Nephron progenitor cell (in vitro differentiated cells): ENCODE data around the gene SLC25A17.
"Not testable (repeated sequence)": the region's sequence is repeated elsewhere in the genome, so short reads cannot be mapped to it uniquely, and the experiment has no call there.

ENCODE experiments used
- DNase-seq: peaks from one replicate; pipeline ENCODE4 v3.0.0; 2021
- H3K27ac Mint-ChIP-seq: 2 replicates; pipeline ENCODE4 v1.8.0; 2021; ENCODE audit warnings: mild to moderate bottlenecking, moderate library complexity, mixed read lengths
- H3K27me3 Mint-ChIP-seq: 2 replicates; pipeline ENCODE4 v1.8.0; 2021; ENCODE audit warnings: mild to moderate bottlenecking, low read depth, mixed read lengths; ENCODE audit not compliant: poor library complexity
- H3K36me3 Mint-ChIP-seq: 2 replicates; pipeline ENCODE4 v1.8.0; 2021; ENCODE audit warnings: low read depth, mixed read lengths
- H3K4me1 Mint-ChIP-seq: 2 replicates; pipeline ENCODE4 v1.8.0; 2021; ENCODE audit warnings: mixed read lengths
- H3K4me3 Mint-ChIP-seq: 2 replicates; pipeline ENCODE4 v1.8.0; 2021; ENCODE audit warnings: mild to moderate bottlenecking, moderate library complexity, mixed read lengths
- H3K9me3 Mint-ChIP-seq: 2 replicates; pipeline ENCODE4 v1.8.0; 2021; ENCODE audit warnings: mild to moderate bottlenecking, moderate library complexity, mixed read lengths
- CTCF ChIP-seq: fragments of 200-600 bp; sonication (generic); IDR thresholded peaks from 2 replicates; pipeline ENCODE4 v1.5.0; 2021; ENCODE audit warnings: antibody characterized with exemption

The SLC25A17 gene

DNA sequence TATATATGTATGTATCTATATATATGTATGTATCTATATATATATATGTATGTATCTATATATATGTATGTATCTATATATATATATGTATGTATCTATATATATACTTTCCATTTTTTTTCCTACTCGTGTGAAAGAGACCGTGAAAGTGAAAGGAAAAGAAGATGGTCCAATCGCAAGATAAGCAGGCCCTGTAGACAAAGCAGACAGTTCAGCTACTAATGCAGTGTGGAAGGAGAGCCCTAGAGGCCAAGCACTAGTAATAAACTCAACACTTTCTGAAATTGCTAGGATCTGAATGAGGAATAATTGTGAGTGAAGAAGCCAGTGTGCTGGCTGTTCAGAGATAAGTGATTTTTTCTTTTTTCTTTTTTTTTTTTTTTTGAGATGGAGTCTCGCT is 92.6 kb downstream of the SLC25A17 start:
- Mint-ChIP-seq H3K27me3 (peaks cover 14% of the 10 kb centered on the region), H3K4me3 (no peak overlapping the region), H3K4me1 (peaks cover 56% of the 10 kb centered on the region), H3K27ac (peak overlapping the region; percentile 54), H3K36me3 (no peaks in the 10 kb centered on the region), H3K9me3 (peaks cover 4% of the 10 kb centered on the region)
- no peak for DNase-seq
- no peak for TF ChIP-seq CTCF

GRCh38 chr22:40723396-40723933 is 95.7 kb downstream of the SLC25A17 start:
- Mint-ChIP-seq H3K9me3 (no peaks in the 10 kb centered on the region), H3K36me3 (no peaks in the 10 kb centered on the region), H3K4me3 (no peak overlapping the region), H3K4me1 (peaks cover 69% of the 10 kb centered on the region), H3K27ac (no peak overlapping the region), H3K27me3 (peaks cover 11% of the 10 kb centered on the region)
- no peak for TF ChIP-seq CTCF
- no peak for DNase-seq

GRCh38 chr22:40721266-40721665 is 97.9 kb downstream of the SLC25A17 start:
- DNase-seq = peak; percentile 38
- no peak for TF ChIP-seq CTCF
- Mint-ChIP-seq H3K4me3 (peak overlapping the region; percentile 51), H3K27ac (peak overlapping the region; percentile 98), H3K4me1 (peaks cover 62% of the 10 kb centered on the region), H3K36me3 (no peaks in the 10 kb centered on the region), H3K9me3 (no peaks in the 10 kb centered on the region), H3K27me3 (peaks cover 15% of the 10 kb centered on the region)

DNA sequence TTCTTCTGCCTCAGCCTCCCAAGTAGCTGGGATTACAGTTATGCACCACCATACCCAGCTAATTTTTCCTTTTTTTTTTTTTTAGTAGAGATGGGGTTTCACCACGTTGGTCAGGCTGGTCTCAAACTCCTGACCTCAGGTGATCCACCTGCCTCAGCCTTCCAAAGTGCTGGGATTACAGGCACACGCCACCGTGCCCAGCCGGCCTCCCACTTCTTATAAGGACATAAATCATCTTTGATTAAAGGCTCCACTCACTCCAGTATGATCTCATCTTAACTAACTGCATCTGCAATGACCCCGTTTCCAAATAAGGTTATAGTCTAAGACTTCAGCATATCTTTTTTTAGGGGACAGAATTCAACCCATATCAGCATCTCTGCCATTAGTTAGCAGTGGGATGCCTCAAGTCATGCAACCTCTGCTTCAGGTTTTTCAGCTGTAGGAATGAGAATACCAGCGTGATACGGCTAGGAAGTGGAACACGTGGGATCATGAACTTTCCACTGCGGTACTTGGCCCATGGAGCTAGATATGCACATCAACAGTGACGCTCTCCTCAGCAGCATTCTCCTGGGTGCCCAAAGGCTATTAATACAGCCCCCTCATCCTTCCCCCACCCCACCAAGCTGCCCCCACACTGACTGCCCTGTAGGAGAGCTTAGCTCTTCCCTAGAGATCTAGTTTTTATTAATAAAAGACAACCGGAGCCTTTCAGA is 98.4 kb downstream of the SLC25A17 start:
- H3K27me3 Mint-ChIP-seq = peaks cover 15% of the 10 kb centered on the region
- H3K36me3 Mint-ChIP-seq = no peaks in the 10 kb centered on the region
- H3K27ac Mint-ChIP-seq = peak overlapping the region; percentile 98
- peaks cover 65% of the 10 kb centered on the region for H3K4me1 Mint-ChIP-seq
- H3K4me3 Mint-ChIP-seq = peak overlapping the region; percentile 51
- DNase-seq = no peak
- TF ChIP-seq CTCF = no peak
- no peaks in the 10 kb centered on the region for H3K9me3 Mint-ChIP-seq

DNA sequence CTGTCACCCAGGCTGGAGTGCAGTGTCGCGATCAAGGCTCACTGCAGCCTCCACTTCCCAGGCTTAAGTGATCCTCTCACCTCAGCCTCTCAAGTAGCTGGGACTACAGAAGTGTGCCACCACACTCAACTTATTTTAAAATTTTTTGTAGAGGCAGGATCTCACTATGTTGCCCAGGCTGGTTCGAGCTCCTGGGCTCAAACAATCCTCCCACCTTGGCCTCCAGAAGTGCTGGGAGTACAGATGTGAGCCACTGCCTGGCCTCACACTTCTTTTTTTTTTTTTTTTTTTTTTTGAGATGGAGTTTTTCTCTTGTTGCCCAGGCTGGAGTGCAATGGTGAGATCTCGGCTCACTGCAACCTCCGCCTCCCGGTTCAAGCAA is 99.0 kb downstream of the SLC25A17 start:
- not testable (repeated sequence) for DNase-seq, H3K36me3 Mint-ChIP-seq, H3K9me3 Mint-ChIP-seq, H3K4me3 Mint-ChIP-seq
- H3K4me1 Mint-ChIP-seq = peaks cover 65% of the 10 kb centered on the region
- peak overlapping the region; percentile 44 for H3K27ac Mint-ChIP-seq
- peaks cover 15% of the 10 kb centered on the region for H3K27me3 Mint-ChIP-seq
